GM19025 (cell line): ENCODE data around the gene PTMS.

ENCODE experiments used
- ATAC-seq: cut with Tn5 transposase; IDR thresholded peaks from one replicate; pipeline ENCODE4 v1.9.1; 2021; ENCODE audit warnings: mild to moderate bottlenecking, low read depth, moderate library complexity; ENCODE audit not compliant: unreplicated experiment

The PTMS gene

DNA sequence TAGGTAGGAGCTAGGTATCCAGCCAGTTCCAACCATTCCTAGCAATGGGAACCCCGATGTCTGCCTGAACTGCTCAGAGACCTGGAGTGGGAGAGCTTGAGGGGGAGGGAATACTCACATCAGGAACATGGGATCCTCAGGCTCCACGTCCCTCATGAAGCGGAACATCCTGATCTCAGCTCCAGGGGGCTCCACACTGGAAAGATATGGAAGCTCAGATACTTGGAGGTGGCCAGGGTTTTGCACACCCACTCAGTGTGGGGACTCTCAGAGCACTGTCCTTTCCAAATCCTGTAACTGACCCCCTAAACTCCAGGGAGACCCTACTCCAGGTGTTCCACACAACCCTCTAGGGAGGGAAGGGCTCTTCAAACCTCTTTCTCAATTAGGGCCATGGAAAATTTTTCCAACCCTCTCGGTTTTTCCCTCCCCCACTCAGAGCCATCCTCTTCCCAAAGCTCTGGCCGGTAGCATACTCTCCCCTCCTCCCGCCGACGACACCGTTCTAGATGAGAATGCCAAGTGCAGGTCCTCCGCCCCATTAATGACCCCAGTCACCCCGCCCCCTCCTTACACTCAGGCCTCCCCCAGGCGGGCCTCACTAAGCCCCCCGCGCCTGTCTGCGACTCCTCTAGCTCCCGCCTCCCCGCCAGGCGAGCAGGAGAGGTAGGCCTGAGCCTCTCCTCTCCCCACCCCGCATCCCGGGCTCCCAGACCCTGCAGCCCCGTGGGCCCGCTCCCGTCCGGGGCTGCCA lies 13.8 kb upstream of the PTMS start:
- peak; percentile 1 for ATAC-seq

DNA sequence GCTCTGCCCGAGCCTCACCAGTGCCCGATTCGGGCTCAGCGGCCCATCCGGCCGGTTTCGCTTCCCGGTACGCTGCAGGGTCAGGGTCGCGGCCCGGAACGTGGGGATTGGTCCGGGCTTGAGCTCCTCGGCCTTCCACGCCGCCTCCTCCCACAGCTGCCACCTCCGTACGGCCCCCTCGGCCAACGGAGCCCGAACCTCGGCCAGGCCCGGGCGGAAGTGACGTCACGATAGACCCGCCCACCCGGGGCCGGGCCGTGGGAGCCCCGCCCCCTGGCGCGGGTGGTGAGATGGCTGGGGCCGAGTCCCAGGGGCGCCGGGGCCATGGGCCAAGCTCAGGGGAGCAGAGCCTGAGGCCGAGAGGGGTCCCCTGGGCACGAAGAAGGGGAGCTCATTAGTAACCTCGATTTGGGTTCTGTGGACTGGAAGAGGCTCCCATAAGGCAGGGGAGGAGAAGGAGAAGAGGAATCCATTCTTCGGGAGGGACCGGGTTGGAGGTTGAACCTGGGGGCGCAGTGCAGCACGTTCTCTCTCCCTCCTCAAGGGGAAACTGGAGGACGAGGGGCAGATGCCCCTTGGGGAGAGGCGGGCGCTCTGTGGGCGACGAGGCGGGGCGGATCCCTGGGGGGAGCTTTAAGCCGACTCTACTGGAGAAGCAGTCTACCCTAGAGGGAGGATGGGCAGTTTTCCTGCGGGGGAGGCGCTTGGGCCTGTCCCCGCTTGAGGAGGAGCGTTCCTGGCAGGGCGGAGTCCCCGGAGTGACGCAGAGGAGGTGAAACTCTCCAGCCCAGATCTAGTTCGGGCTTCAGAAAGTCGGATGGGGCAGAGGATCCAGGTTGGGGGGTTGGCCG lies 13.0 kb upstream of the PTMS start, which contains the start of gene MLF2:
Gene MLF2, minus strand, starts transcription at position 221 of the 851 bp plus-strand sequence. CDS start 807 bp downstream, outside the sequence.
- ATAC-seq, result peak; percentile 79

DNA sequence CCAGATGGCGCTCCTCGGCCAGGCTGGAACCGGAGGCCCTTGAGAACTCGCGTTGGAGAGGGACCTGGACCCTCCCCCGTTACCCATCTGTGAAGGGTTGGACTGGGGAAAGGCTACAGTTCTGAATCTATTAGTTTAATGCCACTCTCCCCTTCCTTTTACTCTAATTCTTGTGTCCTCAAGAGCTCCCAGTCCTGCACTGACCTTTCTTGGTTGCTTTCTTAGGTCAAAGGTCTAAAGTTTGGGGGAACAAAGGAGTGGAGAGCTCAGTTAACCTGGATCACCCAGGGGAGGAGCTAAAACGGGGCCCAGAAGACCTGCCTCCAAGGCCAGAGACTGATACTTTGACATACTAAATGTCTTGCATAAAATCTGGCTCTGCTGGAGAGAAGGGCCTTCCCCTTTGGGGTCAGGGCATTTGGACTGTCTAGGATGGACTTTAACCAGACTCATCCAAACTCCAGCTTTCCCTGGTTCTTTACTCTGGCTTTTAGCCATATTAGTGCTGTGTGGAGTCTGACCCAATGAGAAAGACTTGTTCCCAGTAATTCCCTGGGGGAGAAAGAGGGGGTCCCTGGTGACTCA lies 12.3 kb upstream of the PTMS start:
- no peak for ATAC-seq

DNA sequence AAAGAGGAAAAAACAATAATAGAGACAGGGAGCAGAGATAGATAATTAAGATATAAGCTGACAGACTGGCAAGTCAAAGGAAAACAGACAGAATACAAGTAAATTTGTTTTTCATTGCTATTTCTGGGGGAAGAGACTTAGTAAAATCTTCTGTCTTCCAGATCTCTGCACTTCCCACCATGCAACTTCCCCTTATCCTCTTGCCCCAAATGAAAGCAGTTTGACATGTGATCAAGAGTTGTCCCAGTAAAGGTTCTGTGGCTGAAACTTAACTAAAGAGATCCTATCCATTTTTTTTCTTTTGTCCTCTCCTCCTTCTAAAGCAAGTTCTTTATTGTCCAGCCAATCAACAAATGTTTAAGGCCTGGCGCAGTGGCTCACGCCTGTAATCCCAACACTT lies 11.8 kb upstream of the PTMS start:
- no peak for ATAC-seq

DNA sequence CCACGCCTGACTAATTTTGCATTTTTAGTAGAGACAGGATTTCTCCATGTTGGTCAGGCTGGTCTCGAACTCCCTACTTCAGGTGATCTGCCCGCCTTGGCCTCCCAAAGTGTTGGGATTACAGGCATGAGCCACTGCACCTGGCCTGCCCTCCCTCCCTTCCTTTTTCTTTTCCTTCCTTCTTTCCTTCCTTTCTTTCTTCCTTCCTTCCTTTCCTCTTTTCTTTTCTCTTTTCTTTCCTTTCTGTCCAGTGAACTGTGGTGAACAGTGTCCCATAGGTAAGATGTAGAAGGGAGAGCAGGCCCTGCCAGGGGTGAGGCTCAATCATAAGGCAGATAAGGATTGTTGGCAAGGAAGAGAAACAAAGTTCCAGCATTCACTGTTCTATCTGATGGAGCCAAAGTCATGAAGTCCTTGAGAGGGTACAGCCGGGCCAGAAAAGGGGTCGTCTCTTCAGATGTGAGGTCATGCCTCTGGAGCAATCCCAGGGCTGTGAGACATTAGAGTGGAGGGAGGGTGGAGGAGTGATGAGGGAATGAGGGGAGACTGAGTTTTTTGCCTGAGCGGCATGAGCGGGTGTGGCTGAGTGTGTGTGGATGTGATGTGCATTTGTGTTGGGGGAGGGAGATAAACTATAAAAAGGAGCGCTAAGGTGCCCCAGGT lies 9.0 kb upstream of the PTMS start:
- no peak for ATAC-seq

DNA sequence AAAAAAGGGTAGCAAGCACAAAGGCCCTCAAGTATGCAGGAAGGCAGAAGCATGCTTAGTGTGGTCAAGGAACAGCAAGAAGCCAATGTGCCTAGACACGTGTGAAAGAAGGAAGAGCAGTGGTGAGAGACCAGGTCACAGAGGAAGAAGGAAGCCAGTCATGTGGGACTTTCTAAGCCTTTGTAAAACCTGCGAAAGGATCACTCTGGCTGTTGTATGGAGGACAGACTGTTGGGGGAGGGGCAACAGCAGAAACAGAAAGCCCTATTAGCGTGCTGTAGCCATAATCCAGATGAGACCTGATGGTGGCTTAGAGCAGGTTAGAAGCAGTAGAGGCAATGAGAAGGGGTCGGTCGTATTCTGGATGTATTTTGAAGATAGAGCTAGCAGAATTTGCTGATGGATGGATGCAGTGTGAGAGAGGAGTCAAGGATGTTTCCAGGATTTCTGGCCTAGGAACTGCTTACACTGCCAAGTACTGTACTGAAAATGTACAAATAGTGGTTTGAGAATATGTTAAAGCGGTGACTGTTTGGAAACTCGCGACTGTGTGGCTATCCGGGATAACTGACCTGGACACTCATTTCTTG lies 7.6 kb upstream of the PTMS start:
- ATAC-seq, result no peak

DNA sequence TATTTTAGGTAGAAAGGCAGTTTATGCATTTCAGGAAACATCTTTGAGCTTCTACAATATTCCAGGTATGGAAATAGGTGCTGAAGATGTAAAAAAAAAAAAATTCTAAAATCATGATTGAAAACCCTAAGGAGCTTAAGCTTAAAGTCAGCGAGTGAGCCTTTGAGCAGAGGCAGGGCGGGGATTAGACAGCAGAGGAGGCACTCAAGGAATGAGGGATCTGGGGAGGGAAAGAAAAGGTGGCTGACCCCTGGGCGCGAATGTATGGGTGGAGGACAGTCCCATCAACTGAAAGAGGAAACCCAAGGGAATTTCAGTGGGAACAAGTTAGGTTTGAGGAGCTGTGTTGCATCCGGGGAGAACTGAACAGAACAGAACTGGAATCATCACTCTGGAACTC lies 6.4 kb upstream of the PTMS start:
- ATAC-seq, result no peak

DNA sequence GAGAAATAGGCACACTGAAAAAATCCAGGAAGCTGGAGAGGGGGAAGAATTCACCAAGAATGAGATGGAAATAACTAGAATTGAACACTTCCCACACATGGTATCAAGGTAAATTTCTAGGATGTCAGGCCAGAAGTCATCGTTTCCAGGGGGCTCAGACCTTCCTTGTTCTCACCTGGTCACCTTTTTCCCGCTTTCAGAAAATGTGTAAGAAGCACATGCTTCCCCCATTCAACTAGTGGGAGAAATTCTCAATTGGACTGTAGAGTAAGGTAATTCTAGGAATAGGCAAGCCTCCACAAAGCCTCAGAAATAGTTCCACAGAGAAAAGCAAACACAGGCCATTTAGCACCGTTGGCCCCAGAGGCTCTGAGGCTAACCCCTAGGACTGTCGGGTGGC lies 2.8 kb upstream of the PTMS start:
- ATAC-seq, result no peak

DNA sequence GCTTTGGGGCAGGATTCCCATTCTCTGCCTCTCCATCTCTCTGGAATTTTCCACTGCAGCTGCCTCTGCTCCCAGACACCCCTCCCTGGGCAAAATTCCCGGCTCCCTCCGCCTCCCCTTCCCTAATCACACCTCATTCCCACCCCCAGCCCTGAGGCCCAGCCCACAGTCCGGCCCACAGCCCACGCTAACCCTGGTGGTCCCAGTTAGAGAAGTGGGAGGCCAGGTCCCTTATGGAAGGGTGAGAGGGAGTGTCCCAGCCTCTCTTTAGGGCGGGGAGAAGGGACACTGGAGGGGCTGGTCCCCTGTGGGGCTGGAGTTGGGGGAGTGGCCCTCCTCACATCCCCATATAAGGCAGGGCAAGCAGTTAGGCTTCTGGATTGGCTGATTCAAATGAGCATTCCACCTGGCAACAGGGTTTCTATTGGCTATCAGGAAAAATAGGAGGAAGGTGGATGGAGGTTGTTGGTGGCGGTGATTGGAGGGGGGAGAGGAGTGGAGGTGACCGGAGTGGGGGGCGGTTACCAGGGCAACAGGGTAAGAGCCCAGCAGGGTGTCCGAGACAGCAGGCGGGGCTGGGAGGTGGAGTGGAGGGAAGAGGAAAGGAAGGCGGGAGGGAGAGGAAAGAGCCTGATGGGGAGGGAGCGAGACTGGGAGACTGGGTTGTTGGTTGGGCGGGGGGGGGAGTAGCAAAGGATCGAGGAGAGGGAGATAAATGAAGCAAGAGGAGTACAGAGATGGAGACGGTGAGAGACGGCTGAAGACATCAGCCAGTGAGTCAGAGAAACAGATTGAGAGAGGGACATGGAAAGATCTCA lies 1.9 kb upstream of the PTMS start:
- ATAC-seq, result peak; percentile 72

DNA sequence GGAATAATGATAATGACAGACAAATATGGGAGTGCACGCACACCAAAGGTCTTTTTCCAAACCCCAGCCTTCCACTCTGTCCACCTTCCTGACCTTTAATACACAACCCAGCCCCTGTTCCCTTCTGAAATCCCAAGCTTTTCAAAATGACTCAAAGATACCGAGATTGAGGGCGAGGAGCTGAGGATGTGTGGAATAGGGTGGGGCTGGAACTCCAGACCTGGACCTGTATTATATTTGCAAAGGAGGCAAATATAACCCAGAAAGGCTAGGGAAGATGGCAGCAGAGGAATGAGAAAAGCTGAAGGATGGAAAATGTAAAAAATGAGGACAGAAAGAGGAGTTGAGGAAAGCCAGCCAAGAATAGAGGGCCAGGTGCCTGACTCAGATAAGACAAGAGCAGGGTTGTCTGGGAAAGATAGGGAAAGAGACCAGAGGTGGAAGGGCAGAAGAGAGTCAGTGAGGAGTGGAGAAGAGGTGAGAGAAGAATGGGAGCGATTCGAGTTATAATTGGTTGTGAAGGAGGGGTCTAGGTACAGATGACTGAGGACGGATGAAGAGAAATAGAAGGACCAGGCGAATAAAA lies 1.0 kb upstream of the PTMS start:
- no peak for ATAC-seq

DNA sequence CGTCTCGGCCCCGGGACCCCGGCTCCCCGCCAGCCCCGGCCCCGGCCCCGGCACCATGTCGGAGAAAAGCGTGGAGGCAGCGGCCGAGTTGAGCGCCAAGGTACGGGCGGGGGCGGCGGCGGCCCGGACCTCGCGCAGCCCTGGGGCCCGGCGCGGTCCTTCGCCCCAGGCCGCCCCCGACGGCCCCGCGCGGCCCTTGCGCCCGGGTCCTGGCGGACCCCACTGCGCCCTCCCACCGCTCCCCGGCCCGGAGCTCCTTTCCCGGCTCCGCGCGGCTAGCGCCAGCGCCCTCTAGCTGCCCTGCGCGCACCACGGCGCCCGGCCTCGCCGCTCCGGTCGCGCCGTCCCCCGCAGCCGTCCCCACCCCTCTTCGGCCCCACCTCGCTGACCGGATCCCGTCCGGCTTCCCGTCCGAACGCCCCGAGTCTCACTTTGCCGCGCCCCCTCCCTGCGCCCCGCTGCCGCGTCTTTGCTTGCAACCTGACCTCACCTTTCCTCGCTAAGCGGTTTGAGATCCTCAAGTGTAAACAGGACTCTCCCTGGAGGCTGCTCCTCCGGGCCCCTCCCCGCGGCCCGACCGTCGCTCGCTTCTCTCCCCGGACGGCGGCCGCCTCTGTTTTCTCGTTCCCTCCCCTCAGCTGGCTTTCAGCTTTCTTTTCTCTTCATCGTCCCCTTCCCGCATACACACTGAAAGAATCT lies 637 bp downstream of the PTMS start:
- ATAC-seq, result peak; percentile 52

DNA sequence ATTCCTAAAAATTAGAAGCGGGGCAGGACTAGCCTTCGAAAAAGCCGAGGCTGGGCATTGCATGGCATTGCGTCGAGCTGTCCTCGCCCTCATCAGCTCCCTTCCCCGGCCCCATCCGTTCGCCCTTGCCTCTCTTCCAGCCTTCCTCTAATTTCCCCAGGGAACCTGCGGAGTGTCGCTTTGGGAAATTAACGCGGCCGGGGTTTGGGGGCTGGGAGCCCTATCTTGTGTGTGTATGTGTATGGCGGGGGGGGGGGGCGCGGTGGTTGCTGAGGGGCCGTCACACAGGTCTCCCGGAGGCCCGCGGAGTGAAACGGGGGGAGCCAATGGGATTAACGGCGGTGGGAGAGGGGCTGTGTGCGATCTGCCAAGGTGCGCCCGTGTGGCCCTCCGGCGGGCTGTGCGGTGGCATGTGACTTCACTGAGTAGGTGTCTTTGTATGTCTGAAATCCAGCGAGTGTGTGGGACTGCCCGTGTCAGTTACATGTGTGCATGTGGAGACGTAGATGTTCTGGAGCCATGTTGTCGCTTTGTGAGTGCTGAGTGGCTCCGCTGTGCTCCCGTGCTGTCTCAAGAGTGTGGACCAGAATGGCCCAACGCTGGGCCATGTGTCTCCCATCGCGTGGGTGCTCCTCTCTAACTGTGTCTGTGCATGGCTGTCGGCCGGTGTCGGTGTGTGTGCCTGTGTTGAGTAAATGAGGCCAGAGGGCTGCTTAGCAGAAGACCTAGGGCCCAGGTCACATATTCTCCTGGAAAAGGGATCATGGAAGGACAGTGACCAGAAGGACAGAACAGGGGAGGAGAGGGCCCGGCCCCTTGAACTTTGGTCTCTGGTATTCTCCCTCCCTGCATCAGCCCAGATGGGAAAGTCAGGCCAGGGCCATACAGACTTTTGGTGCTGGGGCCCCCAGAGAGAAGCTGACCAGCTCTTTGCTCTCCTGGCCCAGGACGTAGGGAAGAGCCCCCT lies 1.5 kb downstream of the PTMS start:
- no peak for ATAC-seq

DNA sequence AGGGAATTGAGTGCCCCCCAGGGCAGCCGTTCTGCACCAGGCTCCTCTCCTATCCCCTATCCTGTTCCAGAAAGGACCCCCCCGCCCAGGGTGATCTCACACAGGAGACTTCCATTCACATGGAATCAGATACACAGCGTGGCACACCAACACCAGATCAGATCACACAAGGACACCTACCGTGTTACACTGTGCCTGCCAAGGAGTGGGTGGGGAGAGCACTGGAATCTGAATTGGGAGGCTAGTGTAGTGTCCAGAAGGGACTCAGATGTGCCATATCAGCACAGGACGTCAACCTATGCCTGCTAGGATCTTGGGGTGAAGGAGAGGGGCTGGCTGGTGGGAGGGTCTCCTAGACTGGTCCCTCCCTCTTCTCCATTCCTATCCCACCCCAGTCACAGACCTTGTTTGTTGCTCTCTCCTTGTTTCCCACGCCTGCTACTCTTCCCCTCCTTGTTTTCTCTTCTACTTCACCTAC lies 2.3 kb downstream of the PTMS start:
- ATAC-seq, result no peak

DNA sequence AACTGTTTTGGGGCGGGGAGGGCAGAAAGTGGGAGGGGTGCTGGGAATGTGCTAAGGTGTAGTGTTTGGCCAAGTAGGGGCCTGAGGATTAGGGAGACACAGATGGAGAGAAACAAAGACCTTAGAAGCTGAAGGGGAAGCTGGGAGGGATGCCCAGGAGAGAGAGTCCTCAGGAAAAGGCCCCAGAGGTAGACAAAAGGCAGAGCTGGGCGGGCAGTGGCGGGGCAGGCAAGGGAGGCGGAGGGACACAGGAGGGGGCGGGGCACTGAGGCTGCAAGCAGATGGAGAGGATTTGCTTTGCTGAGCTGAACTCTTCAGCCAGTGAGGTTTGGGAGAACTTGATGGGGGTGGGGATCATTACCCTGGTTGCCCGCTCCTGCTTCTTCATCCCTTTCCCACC lies 2.8 kb downstream of the PTMS start:
- ATAC-seq, result no peak

DNA sequence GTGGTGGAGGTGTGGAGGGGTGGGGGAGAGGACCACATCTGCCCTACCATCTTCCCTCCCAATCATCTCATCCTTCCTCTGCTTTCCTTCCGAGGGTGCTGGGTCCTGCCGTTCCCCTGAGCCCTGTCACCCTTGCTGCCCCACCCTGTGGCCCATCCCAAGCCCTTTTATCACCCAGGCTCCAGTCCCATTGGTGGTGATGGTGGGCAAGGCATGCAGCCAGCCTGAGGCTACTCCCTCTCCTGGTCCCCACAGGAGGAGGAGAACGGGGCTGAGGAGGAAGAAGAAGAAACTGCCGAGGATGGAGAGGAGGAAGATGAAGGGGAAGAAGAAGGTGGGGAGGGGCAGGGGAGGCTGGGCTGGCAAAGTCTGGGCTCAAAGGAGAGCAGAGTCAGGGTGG lies 3.5 kb downstream of the PTMS start:
- no peak for ATAC-seq

DNA sequence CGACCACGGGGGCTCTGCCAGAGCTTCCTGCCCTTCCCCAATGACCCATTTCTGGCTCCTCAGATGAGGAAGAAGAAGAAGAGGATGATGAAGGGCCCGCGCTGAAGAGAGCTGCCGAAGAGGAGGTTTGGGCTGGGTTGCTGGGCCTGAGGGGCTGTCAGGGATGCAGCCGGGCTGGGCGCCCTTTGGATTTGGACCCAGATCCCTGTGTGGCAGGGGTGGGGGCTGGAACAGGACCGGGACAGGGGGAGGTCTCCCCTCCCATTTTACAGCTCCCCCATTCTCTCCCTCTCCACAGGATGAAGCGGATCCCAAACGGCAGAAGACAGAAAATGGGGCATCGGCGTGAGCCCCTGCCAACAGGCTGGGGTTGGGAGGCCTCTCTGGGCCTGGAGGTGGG lies 3.9 kb downstream of the PTMS start:
- no peak for ATAC-seq

DNA sequence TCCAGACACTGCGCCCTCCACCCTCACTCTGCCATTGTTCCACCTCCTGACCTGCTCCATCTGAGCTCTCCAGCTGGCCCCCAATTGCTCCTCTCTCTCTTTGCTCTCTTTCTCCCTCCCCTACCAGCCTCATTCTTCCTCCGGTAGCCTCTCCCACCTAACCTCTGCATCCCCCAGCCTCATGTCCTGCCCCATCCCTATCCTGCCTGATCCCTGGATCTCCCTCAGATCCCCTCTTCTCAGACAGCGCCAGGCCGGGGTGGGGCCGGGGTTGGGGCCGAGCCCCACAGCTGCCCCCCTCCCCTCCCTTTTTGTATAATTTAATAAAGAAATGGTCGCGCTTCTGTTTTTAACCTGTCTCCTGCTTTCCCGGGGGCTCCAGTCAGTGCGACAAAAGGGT lies 4.4 kb downstream of the PTMS start:
- no peak for ATAC-seq
